Calu3 (cell line): Measurements from ENCODE around the gene NLRC5. TPM values are rescaled to one million over a fixed set of nuclear protein-coding genes. Genes with fewer than 3 reads are reported as not detected.

Experiments used
- BruUV-seq: library from RNA; stranded (reverse); fragments of 400-500 nt; replicated peaks from 2 replicates; lab custom pipeline; 2021; lab: Mats Ljungman, UMichigan
- CTCF ChIA-PET: fragments of 300-600 bp; sonication (Branson Sonifier 250); formaldehyde crosslinking; loops from one replicate; lab custom pipeline; 2022; ENCODE audit warnings: antibody characterized with exemption; lab: Charles Lee
- DNase-seq: peaks from one replicate; pipeline ENCODE4 v3.0.0; 2022
- H3K27ac Mint-ChIP-seq: one replicate; pipeline ENCODE4 v1.8.0; 2022; ENCODE audit warnings: mixed read lengths; ENCODE audit not compliant: unreplicated experiment
- H3K27me3 Mint-ChIP-seq: one replicate; pipeline ENCODE4 v1.8.0; 2022; ENCODE audit warnings: mixed read lengths; ENCODE audit not compliant: unreplicated experiment
- H3K36me3 Mint-ChIP-seq: one replicate; pipeline ENCODE4 v1.8.0; 2022; ENCODE audit warnings: mild to moderate bottlenecking, moderate library complexity, mixed read lengths; ENCODE audit not compliant: insufficient read depth, unreplicated experiment
- H3K4me1 Mint-ChIP-seq: one replicate; pipeline ENCODE4 v1.8.0; 2022; ENCODE audit warnings: mild to moderate bottlenecking, low read depth, mixed read lengths; ENCODE audit not compliant: unreplicated experiment
- H3K4me3 Mint-ChIP-seq: one replicate; pipeline ENCODE4 v1.8.0; 2022; ENCODE audit warnings: mild to moderate bottlenecking, low read depth, moderate library complexity, mixed read lengths; ENCODE audit not compliant: unreplicated experiment
- H3K9me3 Mint-ChIP-seq: one replicate; pipeline ENCODE4 v1.8.0; 2022; ENCODE audit warnings: low read depth, mixed read lengths; ENCODE audit not compliant: unreplicated experiment
- intact Hi-C: fragments of 100-400 bp; cut with micrococcal nuclease; formaldehyde crosslinking; loops from one replicate; pipeline ENCODE4 v1.10.0; 2022; ENCODE audit not compliant: unreplicated experiment
- total RNA-seq: library from RNA; stranded (reverse); gene quantifications from 2 replicates; pipeline ENCODE4 v1.2.3, GENCODE V29; 2022
- TF ChIP-seq, protein P1 (sequence below): fragments of 200-600 bp; IDR thresholded peaks from one replicate; pipeline ENCODE4 v1.8.0; 2022; ENCODE audit warnings: antibody characterized with exemption; ENCODE audit not compliant: unreplicated experiment

Gene NLRC5
- total RNA-seq, 1 experiment from 2014 or later, result 18.0 TPM

DNA sequence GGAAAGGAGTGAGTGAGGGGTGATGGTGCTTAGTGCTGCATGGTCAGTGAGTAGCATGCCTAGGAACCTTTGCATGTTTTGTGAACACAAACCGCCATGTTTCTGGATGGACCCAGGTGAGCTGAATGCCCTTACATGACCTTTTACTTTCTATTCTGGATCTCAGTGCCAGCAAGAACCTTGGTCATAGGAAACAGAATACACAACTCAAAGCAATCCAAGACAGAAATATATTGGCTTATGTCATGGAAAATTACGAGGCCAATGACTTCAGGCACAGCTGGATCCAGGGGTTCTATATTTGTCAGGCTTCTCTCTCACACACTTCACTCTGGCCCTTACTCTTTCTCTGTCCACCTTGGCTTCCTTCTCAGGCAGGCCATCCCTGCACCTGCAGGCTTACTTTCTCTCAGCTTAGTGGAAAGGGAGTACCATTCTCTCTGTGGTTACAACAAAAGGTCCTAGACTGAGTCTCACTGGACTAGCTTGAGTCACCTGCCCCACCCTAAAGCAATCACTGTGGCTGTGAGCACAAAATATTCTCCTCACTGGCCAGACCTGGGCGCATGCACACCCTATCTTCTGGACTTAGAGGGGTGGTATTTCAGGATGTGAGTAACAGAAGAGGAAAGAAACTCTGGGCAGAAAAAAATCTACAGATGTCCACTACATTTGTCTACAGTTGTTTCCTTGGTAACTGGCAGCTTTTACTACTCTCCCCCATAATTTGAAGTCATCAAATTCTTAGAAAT, 82.7 kb downstream of the NLRC5 start:
- H3K4me3 Mint-ChIP-seq, result no peak overlapping the region
- H3K27ac Mint-ChIP-seq, result no peak overlapping the region
- no TSS peak for BruUV-seq
- H3K36me3 Mint-ChIP-seq, result no peaks in the 10 kb centered on the region
- intact Hi-C loops, result no loop called here
- H3K4me1 Mint-ChIP-seq, result peaks cover 8% of the 10 kb centered on the region
- CTCF ChIA-PET, result interaction anchor here (1.4 kb wide), 1 partner anchor 10 kb away, joined by 3 read pairs; no protein-coding TSS in a partner anchor
- TF ChIP-seq, protein P1, sequence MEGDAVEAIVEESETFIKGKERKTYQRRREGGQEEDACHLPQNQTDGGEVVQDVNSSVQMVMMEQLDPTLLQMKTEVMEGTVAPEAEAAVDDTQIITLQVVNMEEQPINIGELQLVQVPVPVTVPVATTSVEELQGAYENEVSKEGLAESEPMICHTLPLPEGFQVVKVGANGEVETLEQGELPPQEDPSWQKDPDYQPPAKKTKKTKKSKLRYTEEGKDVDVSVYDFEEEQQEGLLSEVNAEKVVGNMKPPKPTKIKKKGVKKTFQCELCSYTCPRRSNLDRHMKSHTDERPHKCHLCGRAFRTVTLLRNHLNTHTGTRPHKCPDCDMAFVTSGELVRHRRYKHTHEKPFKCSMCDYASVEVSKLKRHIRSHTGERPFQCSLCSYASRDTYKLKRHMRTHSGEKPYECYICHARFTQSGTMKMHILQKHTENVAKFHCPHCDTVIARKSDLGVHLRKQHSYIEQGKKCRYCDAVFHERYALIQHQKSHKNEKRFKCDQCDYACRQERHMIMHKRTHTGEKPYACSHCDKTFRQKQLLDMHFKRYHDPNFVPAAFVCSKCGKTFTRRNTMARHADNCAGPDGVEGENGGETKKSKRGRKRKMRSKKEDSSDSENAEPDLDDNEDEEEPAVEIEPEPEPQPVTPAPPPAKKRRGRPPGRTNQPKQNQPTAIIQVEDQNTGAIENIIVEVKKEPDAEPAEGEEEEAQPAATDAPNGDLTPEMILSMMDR, result no peak
- H3K9me3 Mint-ChIP-seq, result no peaks in the 10 kb centered on the region
- peaks cover 40% of the 10 kb centered on the region for H3K27me3 Mint-ChIP-seq
- peak; percentile 25 for DNase-seq

- Mint-ChIP-seq H3K4me1 (peaks cover 8% of the 10 kb centered on the region), H3K9me3 (no peaks in the 10 kb centered on the region), H3K27me3 (peaks cover 33% of the 10 kb centered on the region), H3K36me3 (no peaks in the 10 kb centered on the region), H3K27ac (no peak overlapping the region), H3K4me3 (no peak overlapping the region)
- intact Hi-C loops, result no loop called here
- CTCF ChIA-PET, result interaction anchor here (1.4 kb wide), 1 partner anchor 10 kb away, joined by 3 read pairs; no protein-coding TSS in a partner anchor
- TF ChIP-seq, protein P1, result no peak
- DNase-seq, result no peak
- BruUV-seq, result no TSS peak
Measured at GRCh38 chr16:57072616-57073275, 83.4 kb downstream of the NLRC5 start.

DNA sequence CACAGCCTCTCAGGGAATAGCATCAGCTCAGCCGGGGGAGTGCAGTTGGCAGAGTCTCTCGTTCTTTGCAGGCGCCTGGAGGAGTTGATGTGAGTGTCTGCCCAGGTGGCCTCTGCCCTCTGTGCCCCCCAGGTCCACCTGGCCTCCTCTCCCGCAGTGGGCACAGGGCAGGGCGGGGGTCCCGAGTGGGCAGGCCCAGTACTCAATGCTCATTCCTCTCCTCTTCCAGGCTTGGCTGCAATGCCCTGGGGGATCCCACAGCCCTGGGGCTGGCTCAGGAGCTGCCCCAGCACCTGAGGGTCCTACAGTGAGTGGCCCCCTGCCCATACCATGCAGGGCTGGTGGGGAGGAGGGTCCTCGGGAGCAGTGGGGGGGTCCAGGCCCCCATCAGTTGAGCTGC, 88.4 kb downstream of the NLRC5 start:
- no peak overlapping the region for H3K27ac Mint-ChIP-seq
- H3K36me3 Mint-ChIP-seq, result no peaks in the 10 kb centered on the region
- intact Hi-C loops, result no loop called here
- H3K4me3 Mint-ChIP-seq, result no peak overlapping the region
- TF ChIP-seq, protein P1, result no peak
- CTCF ChIA-PET, result no interaction called here
- H3K27me3 Mint-ChIP-seq, result peaks cover 32% of the 10 kb centered on the region
- no peaks in the 10 kb centered on the region for H3K9me3 Mint-ChIP-seq
- BruUV-seq, result no TSS peak
- no peak for DNase-seq
- H3K4me1 Mint-ChIP-seq, result no peaks in the 10 kb centered on the region

DNA sequence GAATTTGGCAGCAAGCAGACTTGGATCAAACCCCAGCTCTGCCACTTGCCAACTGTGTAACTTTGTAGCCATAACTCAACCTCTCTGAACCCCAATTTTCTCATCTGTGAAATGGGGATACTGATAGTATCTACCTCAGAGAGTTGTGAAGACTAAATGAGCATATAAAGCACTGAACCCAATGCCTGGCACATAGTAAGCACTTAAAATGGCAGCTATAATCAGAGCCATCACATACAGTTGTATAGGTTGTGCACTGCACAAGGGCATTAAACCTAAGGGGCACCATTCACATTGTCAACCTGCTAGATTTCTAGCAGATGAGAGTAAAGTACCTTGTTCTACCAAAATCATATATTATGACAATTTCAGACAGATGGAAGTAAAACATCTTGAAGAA, 92.4 kb downstream of the NLRC5 start:
- TF ChIP-seq, protein P1, result no peak
- intact Hi-C loops, result loop anchor here (5.0 to 10.0 kb wide), 3 partner anchors 221 to 433 kb away; no protein-coding TSS in a partner anchor
- BruUV-seq, result no TSS peak
- no peak overlapping the region for H3K4me3 Mint-ChIP-seq
- no peak overlapping the region for H3K27ac Mint-ChIP-seq
- CTCF ChIA-PET, result interaction anchor here (1.1 kb wide), 1 partner anchor 10 kb away, joined by 3 read pairs; no protein-coding TSS in a partner anchor
- no peaks in the 10 kb centered on the region for H3K36me3 Mint-ChIP-seq
- H3K9me3 Mint-ChIP-seq, result no peaks in the 10 kb centered on the region
- no peak for DNase-seq
- H3K4me1 Mint-ChIP-seq, result no peaks in the 10 kb centered on the region
- H3K27me3 Mint-ChIP-seq, result peaks cover 46% of the 10 kb centered on the region
